H1 (cell line): ENCODE measurements around the gene OPCML. TPM values are rescaled to one million over a fixed set of nuclear protein-coding genes. Genes with fewer than 3 reads are reported as not detected.

ENCODE experiments used
- CTCF ChIA-PET: fragments of 300-600 bp; sonication (Branson Sonifier 250); formaldehyde crosslinking; loops from one replicate; lab custom pipeline; 2021; ENCODE audit not compliant: partially characterized antibody; lab: Charles Lee
- POLR2A ChIA-PET: fragments of 300-600 bp; sonication (Branson Sonifier 250); formaldehyde crosslinking; loops from one replicate; lab custom pipeline; 2021; ENCODE audit warnings: inconsistent platforms; ENCODE audit not compliant: partially characterized antibody; lab: Charles Lee
- DNase-seq, 2 experiments: peaks; one replicate each; pipeline versions ENCODE4 v3.0.0 to v3.0.0-alpha.2; 2010 to 2022; ENCODE audit warnings: low spot score in 2 of 2, low read depth in 1 of 2, mixed read lengths in 1 of 2
- FAIRE-seq: peaks from 2 replicates; lab custom pipeline; 2011; peaks lifted over from hg19 to GRCh38; lab: Jason Lieb, UNC
- H2AFZ ChIP-seq: 2 replicates; pipeline ENCODE4 v1.8.1; 2012; ENCODE audit warnings: low read length, inconsistent platforms
- H2AK5ac ChIP-seq: 2 replicates; pipeline ENCODE4 v1.6.1; 2013; ENCODE audit warnings: low read depth, low read length
- H2BK120ac ChIP-seq: replicated peaks from 2 replicates; pipeline ENCODE3; 2013; ENCODE audit warnings: low read depth, low read length, inconsistent platforms
- H2BK12ac ChIP-seq: 2 replicates; pipeline ENCODE4 v1.6.1; 2013; ENCODE audit warnings: low read depth, low read length
- H2BK15ac ChIP-seq: 2 replicates; pipeline ENCODE4 v1.6.1; 2013; ENCODE audit warnings: low read length
- H2BK20ac ChIP-seq: 2 replicates; pipeline ENCODE4 v1.6.1; 2013; ENCODE audit warnings: low read length
- H2BK5ac ChIP-seq: 2 replicates; pipeline ENCODE4 v1.6.1; 2013; ENCODE audit warnings: low read depth, low read length
- H3K14ac ChIP-seq: 2 replicates; pipeline ENCODE4 v1.6.1; 2013; ENCODE audit warnings: inconsistent platforms; ENCODE audit not compliant: insufficient read length
- H3K18ac ChIP-seq: 2 replicates; pipeline ENCODE4 v1.6.1; 2013; ENCODE audit warnings: low read length; ENCODE audit errors: extremely low read depth
- H3K23ac ChIP-seq: 2 replicates; pipeline ENCODE4 v1.6.1; 2013; ENCODE audit warnings: inconsistent platforms; ENCODE audit not compliant: insufficient read length
- H3K23me2 ChIP-seq: 2 replicates; pipeline ENCODE4 v1.6.1; 2013; ENCODE audit warnings: low read depth, low read length
- H3K27ac ChIP-seq: 2 replicates; pipeline ENCODE4 v1.6.1; 2011; ENCODE audit warnings: low read depth, low read length, inconsistent platforms
- H3K27me3 ChIP-seq, 4 experiments: replicated peaks in 1 of 4; 1 replicate in 1 of 4; 2 replicates in 3 of 4; pipeline versions ENCODE4 v1.6.1 to v1.8.1; 2011 to 2013; ENCODE audit warnings: low read length in 3 of 4, mild to moderate bottlenecking in 3 of 4, inconsistent platforms in 2 of 4, mixed read lengths in 2 of 4, moderate library complexity in 1 of 4; ENCODE audit not compliant: control insufficient read depth in 3 of 4, insufficient read depth in 3 of 4; ENCODE audit errors: extremely low read depth in 1 of 4
- H3K36me3 ChIP-seq, 4 experiments: 2 replicates each; pipeline versions ENCODE4 v1.6.1 to v1.8.1; 2011 to 2013; ENCODE audit warnings: mild to moderate bottlenecking in 4 of 4, low read length in 3 of 4, moderate library complexity in 2 of 4, control low read depth in 1 of 4, inconsistent platforms in 1 of 4; ENCODE audit not compliant: insufficient read depth in 4 of 4, control insufficient read depth in 2 of 4
- H3K4ac ChIP-seq: replicated peaks from 2 replicates; pipeline ENCODE3; 2013; ENCODE audit warnings: low read length, low read depth, mixed read lengths, inconsistent platforms; ENCODE audit not compliant: insufficient read length
- H3K4me1 ChIP-seq, 4 experiments: replicated peaks in 1 of 4; 1 replicate in 1 of 4; 2 replicates in 3 of 4; pipeline versions ENCODE4 v1.6.1 to v1.8.1; 2011 to 2013; ENCODE audit warnings: low read length in 3 of 4, inconsistent platforms in 2 of 4, mixed read lengths in 1 of 4; ENCODE audit not compliant: insufficient read depth in 4 of 4, control insufficient read depth in 3 of 4
- H3K4me2 ChIP-seq, 2 experiments: 2 replicates each; pipeline versions ENCODE4 v1.6.1 to v1.8.1; 2011 to 2013; ENCODE audit warnings: low read depth in 2 of 2, low read length in 2 of 2, control low read depth in 1 of 2, inconsistent platforms in 1 of 2, mild to moderate bottlenecking in 1 of 2; ENCODE audit not compliant: insufficient read depth in 1 of 2
- H3K4me3 ChIP-seq, 4 experiments: fragments of 200-600, 300-600 bp in 1 of 4; sonication (generic), shearing (Covaris generic), sonication (Bioruptor Twin) in 1 of 4; 2 replicates each; pipeline versions ENCODE4 v1.5.1 to v1.8.1; 2011 to 2016; ENCODE audit warnings: low read length in 4 of 4, low read depth in 3 of 4, control low read depth in 2 of 4, inconsistent platforms in 2 of 4, mild to moderate bottlenecking in 2 of 4, mixed read lengths in 1 of 4, moderate library complexity in 1 of 4; ENCODE audit not compliant: insufficient read depth in 2 of 4; ENCODE audit errors: extremely low read depth in 1 of 4
- H3K56ac ChIP-seq: replicated peaks from 2 replicates; pipeline ENCODE3; 2013; ENCODE audit warnings: low read depth, mild to moderate bottlenecking, mixed read lengths, low read length, inconsistent platforms; ENCODE audit not compliant: insufficient read length
- H3K79me1 ChIP-seq: 2 replicates; pipeline ENCODE4 v1.6.1; 2013; ENCODE audit warnings: low read depth, low read length, control low read depth
- H3K79me2 ChIP-seq, 2 experiments: 2 replicates each; pipeline versions ENCODE4 v1.6.1 to v1.8.1; 2012 to 2013; ENCODE audit warnings: low read length in 2 of 2, mild to moderate bottlenecking in 2 of 2, inconsistent platforms in 1 of 2; ENCODE audit not compliant: insufficient read depth in 2 of 2, control insufficient read depth in 1 of 2
- H3K9ac ChIP-seq, 4 experiments: replicated peaks in 1 of 4; 1 replicate in 1 of 4; 2 replicates in 3 of 4; pipeline versions ENCODE4 v1.6.1 to v1.8.1; 2011 to 2013; ENCODE audit warnings: low read depth in 3 of 4, low read length in 3 of 4, control low read depth in 2 of 4, mild to moderate bottlenecking in 2 of 4, moderate library complexity in 2 of 4, inconsistent platforms in 1 of 4; ENCODE audit errors: extremely low read depth in 1 of 4
- H3K9me3 ChIP-seq, 2 experiments: 2 replicates each; pipeline versions ENCODE4 v1.6.1 to v1.8.1; 2012 to 2013; ENCODE audit warnings: mild to moderate bottlenecking in 2 of 2, moderate library complexity in 2 of 2, control low read depth in 1 of 2, inconsistent platforms in 1 of 2, low read depth in 1 of 2, low read length in 1 of 2, mixed read lengths in 1 of 2; ENCODE audit not compliant: insufficient read depth in 2 of 2
- H4K20me1 ChIP-seq, 2 experiments: replicated peaks in 1 of 2; 2 replicates each; pipeline versions ENCODE3 to v1.8.1; 2011 to 2013; ENCODE audit warnings: inconsistent platforms in 2 of 2, low read length in 2 of 2, mild to moderate bottlenecking in 1 of 2; ENCODE audit not compliant: insufficient read depth in 2 of 2, control insufficient read depth in 1 of 2
- H4K5ac ChIP-seq: 2 replicates; pipeline ENCODE4 v1.6.1; 2013; ENCODE audit warnings: low read length, low read depth, mixed read lengths, inconsistent platforms; ENCODE audit not compliant: insufficient read length
- H4K8ac ChIP-seq: 2 replicates; pipeline ENCODE4 v1.8.0; 2013; ENCODE audit warnings: mild to moderate bottlenecking, moderate library complexity, low read length, inconsistent platforms; ENCODE audit not compliant: insufficient read depth; ENCODE audit errors: extremely low read depth
- H4K91ac ChIP-seq: replicated peaks from 2 replicates; pipeline ENCODE3; 2013; ENCODE audit warnings: low read length, mixed read lengths, inconsistent platforms; ENCODE audit not compliant: insufficient read length
- ASH2L ChIP-seq: fragments of 200-600, 300-600 bp; sonication (generic); IDR thresholded peaks from one replicate; pipeline ENCODE4 v1.7.1; 2017; ENCODE audit warnings: low read length
- CBX5 ChIP-seq: fragments of 300-800, 300-1000 bp; sonication (generic); IDR thresholded peaks from 2 replicates; pipeline ENCODE4 v1.7.1; 2016; ENCODE audit warnings: antibody characterized with exemption, low read length, low read depth
- FOSL1 ChIP-seq: IDR thresholded peaks from 2 replicates; pipeline ENCODE4 v1.6.1; 2011; ENCODE audit warnings: mild to moderate bottlenecking, low read depth, low read length, moderate library complexity; ENCODE audit not compliant: insufficient read depth
- KDM4A ChIP-seq: IDR thresholded peaks from one replicate; pipeline ENCODE4 v1.7.1; 2012; ENCODE audit warnings: low read depth, mild to moderate bottlenecking, moderate library complexity, low read length, inconsistent platforms; ENCODE audit not compliant: severe bottlenecking
- MAX ChIP-seq: IDR thresholded peaks from 2 replicates; pipeline ENCODE4 v1.6.1; 2012; ENCODE audit warnings: inconsistent platforms
- RXRA ChIP-seq: IDR thresholded peaks from 2 replicates; pipeline ENCODE4 v1.6.1; 2011; ENCODE audit warnings: low read depth, mild to moderate bottlenecking, low read length, moderate library complexity; ENCODE audit not compliant: insufficient read depth
- SRF ChIP-seq: IDR thresholded peaks from 2 replicates; pipeline ENCODE4 v1.6.1; 2011; ENCODE audit warnings: mild to moderate bottlenecking, low read depth, low read length, moderate library complexity
- USF2 ChIP-seq: IDR thresholded peaks from 2 replicates; pipeline ENCODE4 v1.6.1; 2011; ENCODE audit warnings: low read length, improper control_type of control experiment
- WGBS, 2 experiments: shearing (Covaris generic) in 1 of 2; methylation state at CpG; one replicate each; pipeline versions ENCODE4 v1.1.6 to v1.1.7; 2013 to 2015; ENCODE audit warnings: low lambda C conversion rate in 2 of 2, mixed read lengths in 2 of 2, inconsistent platforms in 1 of 2, low coverage in 1 of 2, missing lambda C conversion rate in 1 of 2; ENCODE audit not compliant: insufficient replicate concordance in 2 of 2, insufficient coverage in 1 of 2, insufficient read length in 1 of 2; ENCODE audit errors: extremely low coverage in 1 of 2, missing lambda C conversion rate in 1 of 2; 5-methylcytosine and 5-hydroxymethylcytosine counted together
- polyA plus RNA-seq, 7 experiments: library from polyadenylated mRNA; depleted of rRNA in 3 of 7; stranded (reverse) in 5 of 7; unstranded in 2 of 7; fragments of >200 nt in 5 of 7; fragments of 200-250 nt in 2 of 7; gene quantifications; 1 replicate in 5 of 7; 2 replicates in 1 of 7; 4 replicates in 1 of 7; pipeline versions ENCODE4 v1.2.1 to v1.2.3, GENCODE V29; 2011 to 2013; ENCODE audit warnings: missing spikeins in 2 of 7, mixed read lengths in 2 of 7
- total RNA-seq: library from RNA; stranded (reverse); fragmentation: NEBNext Ultra II Directional; extraction: Animal tissue kit (Norgen Biotek cat#: 25700); gene quantifications from 2 replicates; pipeline ENCODE4 v1.2.1, GENCODE V29; 2021

The OPCML gene
- total and polyA plus RNA-seq, 2 of the 8 experiments (the other 6 are each of a cell fraction or from before 2014, with no cell fraction given): 2.3 to 3.1 TPM

- Histone ChIP-seq H4K20me1 (no peaks in the 10 kb centered on the region), H2AFZ (no peak overlapping the region), H3K14ac (no peak overlapping the region), H4K5ac (no peak overlapping the region), H2BK120ac (no peak overlapping the region)
- 86% methylated on average over 5 of the region's 5 CpGs; no CpG with 5 or more reads in 1 of the 2 experiments for WGBS, 2 experiments
- no peak for FAIRE-seq
- TF ChIP-seq ASH2L (no peak), MAX (no peak), KDM4A (no peak), FOSL1 (no peak), SRF (no peak), CBX5 (no peak), RXRA (no peak), USF2 (no peak)
- TF ChIP-seq, all 59 proteins: peak for 0
- H2BK12ac ChIP-seq: no peak overlapping the region
- H3K36me3 ChIP-seq: no peaks in the 10 kb centered on the region
- H3K79me1 ChIP-seq: no peaks in the 10 kb centered on the region
- no peaks in the 10 kb centered on the region for H3K79me2 ChIP-seq
- H3K27ac ChIP-seq: no peak overlapping the region
- H2BK5ac ChIP-seq: no peak overlapping the region
- H3K56ac ChIP-seq: no peak overlapping the region
- no peak overlapping the region for H3K18ac ChIP-seq
- H3K4me1 ChIP-seq: no peaks in the 10 kb centered on the region
- no peak overlapping the region for H3K9ac ChIP-seq
- no peak overlapping the region for H3K23ac ChIP-seq
- H2BK15ac ChIP-seq: no peak overlapping the region
- no peak overlapping the region for H4K91ac ChIP-seq
- no peak overlapping the region for H4K8ac ChIP-seq
- ChIA-PET POLR2A (interaction anchor here (1.3 kb wide), 1 partner anchor 9 kb away, joined by 3 read pairs; no protein-coding TSS in a partner anchor), CTCF (interaction anchor here (1.3 to 1.9 kb wide), 3 partner anchors 9 to 48 kb away, joined by 3 to 8 read pairs (median 8); no protein-coding TSS in a partner anchor)
- no peaks in the 10 kb centered on the region; the same call in 1 of the 2 replicates for H3K23me2 ChIP-seq
- no peak overlapping the region for H3K4me2 ChIP-seq
- no peak overlapping the region for H2BK20ac ChIP-seq
- no peaks in the 10 kb centered on the region for H3K27me3 ChIP-seq
- no peaks in the 10 kb centered on the region for H3K9me3 ChIP-seq
- no peak overlapping the region for H3K4me3 ChIP-seq
- no peak overlapping the region for H2AK5ac ChIP-seq
- no peak overlapping the region for H3K4ac ChIP-seq
- no peak for DNase-seq
These were observed 639.4 kb downstream of the OPCML start for GRCh38 chr11:132892876-132893275.
